Glomerular endothelial cell (primary cell): ENCODE measurements around the gene NFS1. TPM values are rescaled to one million over a fixed set of nuclear protein-coding genes. Genes with fewer than 3 reads are reported as not detected.
"Not testable (repeated sequence)": the region's sequence is repeated elsewhere in the genome, so short reads cannot be mapped to it uniquely, and the experiment has no call there.

ENCODE experiments used
- DNase-seq: peaks from one replicate; pipeline ENCODE4 v3.0.0-alpha.2; 2011; ENCODE audit warnings: low read depth, low spot score; ENCODE audit errors: extremely low read depth
- total RNA-seq: library from RNA; depleted of rRNA; stranded (reverse); fragments of >200 nt; gene quantifications from 2 replicates; pipeline ENCODE4 v1.2.3, GENCODE V29; 2015

Gene NFS1
- total RNA-seq, 1 donor from 2014 or later = 28.3 TPM

DNA sequence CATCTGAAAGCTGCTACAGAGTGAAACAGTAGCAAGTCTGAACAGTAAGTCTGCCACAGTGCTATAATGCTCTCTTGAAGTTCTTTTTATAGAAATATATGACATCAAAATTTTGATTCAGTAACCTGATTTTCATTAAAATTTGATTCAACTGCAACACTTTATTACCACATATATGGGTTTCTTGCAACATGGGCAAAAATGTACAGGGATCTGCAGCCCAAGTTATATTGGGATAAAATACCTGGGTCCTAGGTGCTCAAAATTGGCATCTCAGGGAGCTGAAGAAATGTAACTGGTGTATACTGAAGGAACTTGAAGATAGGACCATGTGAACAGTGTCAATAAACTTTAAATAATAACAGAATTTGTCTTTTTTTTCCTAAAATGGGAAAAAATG, 10.9 kb upstream of the NFS1 start:
- no peak for DNase-seq

DNA sequence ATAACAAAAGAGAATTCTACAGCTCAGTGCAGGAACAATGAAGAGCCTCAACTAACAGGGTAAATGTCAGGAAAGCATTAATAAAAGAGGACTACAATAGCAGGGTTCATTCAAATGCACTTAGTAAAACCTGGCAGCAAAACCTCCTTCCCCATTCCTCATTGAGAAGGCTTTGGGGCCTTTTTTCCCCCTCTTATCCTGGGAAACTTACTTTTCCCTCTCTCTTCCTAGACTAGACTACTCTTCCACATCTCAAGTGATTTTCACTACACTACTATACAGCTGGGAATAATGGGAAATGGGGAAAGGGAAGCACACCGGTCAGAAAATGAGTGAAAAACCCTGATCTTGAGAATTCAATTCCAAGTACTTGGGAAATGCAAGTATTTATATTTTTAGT, 10.1 kb upstream of the NFS1 start:
- DNase-seq = no peak

DNA sequence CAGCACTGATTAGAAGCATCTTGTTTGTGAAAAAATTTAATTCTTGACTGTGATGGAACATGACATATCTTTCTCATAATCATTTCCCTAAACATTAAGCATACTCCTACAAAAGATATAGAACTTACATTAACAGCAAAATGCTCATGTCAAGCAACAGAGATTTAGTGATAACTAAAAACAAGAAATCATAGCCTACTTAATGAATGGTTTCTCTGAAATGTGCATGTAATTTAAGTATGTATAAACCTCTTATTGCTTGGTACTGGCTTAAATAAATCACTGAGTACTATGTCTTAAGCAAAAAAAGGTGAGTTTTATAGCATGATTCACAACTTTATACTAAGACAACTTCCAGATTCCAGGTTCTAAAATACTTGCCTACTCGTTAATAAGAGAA, 9.3 kb upstream of the NFS1 start:
- DNase-seq = no peak

DNA sequence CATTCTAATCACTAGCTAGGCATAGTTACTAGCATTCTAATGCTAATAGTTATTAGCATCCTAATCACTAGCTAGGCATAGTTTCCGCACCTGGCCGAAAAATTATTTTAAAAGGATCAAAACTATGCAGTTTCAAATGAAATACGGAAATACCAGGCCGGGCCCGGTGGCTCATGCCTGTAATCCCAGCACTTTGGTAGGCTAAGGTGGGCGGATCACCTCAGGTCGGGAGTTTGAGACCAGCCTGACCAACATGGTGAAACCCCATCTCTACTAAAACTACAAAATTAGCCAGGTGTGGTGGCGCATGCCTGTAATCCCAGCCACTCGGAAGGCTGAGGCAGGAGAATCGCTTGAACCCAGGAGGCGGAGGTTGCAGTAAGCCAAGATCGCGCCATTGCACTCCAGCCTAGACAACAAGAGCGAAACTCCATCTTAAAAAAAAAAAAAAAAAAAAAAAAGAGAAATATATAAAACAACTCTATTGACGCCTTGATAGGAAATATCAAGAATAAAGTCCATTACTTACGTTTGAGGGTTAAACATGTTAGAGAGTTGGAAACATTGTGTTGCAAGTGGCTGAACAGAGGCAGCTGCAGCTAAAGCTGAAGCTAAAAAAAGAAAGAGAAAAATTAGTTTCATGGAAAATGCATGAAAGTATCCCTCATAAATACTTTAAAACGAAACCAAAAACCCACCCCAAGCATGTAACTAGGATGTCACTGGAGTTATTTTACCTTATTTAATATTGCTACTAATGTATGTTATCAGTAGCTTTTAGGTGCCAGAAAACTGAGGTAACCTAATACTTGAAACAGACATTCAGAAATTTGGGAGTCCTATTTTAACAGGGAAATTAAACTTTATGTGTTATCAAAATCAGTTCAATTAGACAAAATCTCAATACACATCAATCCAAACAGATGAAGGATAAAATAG, 7.7 kb upstream of the NFS1 start:
- not testable (repeated sequence) for DNase-seq

DNA sequence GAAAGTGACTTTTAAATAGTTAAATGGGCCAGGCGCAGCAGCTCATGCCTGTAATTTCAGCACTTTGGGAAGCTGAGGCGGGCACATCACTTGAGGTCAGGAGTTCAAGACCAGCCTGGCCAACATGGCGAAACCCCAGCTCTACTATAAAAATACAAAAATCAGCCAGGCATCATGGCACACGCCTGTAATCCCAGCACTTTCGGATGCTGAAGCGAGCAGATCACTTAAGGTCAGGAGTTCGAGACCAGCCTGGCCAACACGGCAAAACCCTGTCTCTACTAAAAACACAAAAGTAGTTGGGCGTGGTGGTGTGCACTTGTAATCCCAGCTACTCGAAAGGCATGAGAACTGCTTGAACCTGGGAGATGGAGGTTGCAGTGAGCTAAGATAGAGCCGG, 6.7 kb upstream of the NFS1 start:
- not testable (repeated sequence) for DNase-seq

DNA sequence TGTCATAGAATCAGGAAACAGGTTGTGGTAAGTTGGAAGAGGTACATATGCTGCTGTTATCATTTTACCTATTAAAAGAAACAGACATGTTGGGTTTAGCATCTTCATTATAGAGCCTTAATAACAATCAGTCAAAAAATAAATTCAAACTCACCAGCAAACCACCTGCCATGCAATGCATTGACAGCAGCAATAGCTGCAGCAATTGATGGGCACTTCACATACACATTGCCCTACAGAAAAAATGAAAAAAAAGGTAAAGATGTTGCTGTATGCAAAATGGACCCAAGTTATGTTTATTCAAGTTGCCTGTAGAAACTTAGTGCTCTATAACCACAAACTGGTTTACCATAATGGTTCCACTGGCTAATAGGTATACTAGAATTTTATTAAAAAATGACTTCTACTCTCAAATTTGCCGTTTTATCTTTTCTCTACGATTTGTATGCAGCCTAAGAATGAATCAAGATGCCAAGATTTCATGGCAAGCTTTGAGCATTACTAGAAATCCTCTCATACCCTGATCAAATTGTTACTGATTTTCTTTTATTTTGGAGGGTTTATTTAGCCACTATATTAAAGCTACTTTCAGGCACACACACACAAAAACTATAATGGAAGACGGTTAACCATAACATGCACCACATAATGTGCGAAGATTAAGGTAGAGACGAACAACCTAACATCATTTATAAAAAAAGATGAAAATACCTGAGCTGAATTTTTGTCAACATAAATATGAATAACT, 5.5 kb upstream of the NFS1 start:
- no peak for DNase-seq

DNA sequence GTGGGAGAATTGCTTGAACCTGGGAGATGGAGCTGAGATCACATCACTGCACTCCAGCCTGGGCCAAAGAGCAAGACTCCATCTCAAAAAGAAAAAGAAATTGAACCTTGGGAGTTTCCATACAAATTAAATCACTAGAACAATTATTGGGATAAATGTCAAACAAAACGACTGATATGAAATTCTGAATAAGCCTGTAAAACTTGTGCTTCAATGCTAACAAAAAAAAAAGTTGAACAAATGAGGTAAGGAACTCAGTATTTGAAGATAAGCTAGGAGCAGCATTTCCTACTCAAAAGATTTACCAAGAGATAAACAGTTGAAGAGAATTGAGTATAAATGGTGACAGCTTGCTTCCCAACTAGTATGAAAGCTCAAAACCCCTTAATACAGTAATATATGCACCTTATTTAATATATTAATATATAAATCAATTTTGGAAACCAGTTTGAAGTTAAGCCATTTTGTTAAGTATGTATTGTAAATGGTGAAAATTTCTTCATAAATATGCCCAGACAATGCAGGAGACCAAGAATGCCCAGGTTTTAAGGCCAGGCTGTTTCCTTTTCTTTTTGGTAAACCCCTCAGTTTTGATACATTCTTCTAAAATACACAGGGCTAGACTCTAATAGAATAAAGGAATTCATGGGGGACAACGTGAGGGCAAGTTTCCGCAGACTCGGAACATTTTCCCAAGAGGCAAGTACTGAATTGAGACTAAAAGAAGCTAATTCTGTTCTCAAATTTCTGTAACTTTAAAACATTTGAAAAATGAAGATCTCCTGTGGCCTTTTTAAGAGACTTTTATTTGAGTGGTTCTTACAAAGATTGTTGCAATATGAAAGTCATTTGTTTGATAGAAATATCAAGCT, 3.9 kb upstream of the NFS1 start:
- DNase-seq = no peak

DNA sequence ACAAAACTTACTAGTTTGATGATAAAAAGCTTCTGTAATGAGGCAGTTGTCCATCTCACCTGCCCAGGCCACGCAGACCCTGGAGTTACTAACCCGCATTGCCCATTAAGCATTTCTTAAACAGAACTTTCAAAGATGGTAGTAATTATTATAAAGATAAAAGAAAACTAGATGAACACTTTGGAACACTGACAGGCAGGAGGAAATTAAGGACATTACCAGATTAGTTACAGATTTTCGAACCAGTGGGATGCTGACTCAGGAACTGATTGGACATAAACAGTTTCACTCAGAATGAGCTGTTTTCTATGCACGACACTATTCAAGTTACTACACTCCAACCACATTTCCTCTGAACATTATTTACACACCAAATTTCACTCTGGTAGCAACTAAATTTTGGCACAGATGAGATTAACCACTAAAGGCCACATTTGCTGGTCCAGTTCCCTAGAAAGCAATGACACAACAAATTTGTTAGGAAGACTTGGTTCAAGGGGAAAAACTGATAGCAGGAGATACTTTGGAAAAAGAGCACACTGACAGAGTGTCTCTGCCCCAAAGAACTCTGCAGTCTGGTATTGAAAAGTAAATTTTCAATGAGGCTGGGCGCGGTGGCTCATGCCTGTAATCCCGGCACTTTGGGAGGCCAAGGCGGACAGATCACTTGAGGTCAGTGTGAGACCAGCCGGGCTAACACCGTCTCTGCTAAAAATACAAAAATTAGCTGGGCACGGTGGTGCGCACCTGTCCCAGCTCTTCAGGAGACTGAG, 3.1 kb upstream of the NFS1 start:
- DNase-seq = no peak

DNA sequence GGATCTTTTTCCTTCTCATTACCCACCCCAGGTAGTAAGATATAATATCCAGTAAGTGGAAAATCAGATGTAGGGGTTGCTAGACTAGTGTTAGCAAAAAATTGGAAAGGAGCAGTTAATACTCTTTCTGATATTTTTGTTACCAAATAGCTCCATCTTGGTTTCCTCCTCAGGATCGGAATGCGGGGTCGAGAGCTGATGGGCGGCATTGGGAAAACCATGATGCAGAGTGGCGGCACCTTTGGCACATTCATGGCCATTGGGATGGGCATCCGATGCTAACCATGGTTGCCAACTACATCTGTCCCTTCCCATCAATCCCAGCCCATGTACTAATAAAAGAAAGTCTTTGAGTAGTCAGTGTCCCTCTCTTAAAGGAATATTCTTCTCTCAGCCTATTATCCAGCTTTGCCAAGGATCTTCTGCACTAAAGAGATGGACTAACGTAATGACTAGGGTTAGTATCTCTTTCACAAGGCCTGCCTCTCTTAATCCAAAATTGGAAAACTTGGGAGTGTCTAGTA, 1.5 kb upstream of the NFS1 start:
- no peak for DNase-seq

DNA sequence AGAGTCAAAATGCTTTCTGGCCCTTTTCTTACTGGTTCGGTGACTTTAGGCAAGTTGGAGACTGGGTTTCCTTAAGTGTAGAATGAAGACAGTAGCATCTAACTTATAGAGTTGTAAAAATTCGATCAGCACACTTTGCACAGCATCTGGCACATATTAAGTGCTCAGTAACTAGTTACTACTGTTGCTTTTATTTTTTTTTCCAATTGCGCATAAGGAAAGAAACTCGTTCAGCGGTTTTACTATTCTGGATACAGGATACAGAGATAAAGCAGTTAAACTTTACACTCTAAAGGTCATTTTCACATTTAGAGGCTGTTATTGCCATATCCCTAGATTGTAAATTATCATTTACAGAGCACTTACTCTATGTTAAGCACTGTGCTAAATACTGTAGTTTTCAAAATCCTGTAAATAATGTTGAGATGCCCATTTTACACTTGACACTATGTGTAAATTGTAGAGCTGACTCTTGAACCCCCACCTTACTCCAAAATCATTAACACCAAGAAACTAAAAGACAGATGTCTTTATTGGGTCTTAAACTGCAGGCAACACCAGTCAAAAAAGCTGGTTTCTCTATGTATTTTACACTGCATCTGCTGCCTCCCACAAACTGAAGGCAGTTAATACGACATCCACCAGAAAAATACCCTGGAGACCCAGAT, 939 bp upstream of the NFS1 start:
- no peak for DNase-seq

DNA sequence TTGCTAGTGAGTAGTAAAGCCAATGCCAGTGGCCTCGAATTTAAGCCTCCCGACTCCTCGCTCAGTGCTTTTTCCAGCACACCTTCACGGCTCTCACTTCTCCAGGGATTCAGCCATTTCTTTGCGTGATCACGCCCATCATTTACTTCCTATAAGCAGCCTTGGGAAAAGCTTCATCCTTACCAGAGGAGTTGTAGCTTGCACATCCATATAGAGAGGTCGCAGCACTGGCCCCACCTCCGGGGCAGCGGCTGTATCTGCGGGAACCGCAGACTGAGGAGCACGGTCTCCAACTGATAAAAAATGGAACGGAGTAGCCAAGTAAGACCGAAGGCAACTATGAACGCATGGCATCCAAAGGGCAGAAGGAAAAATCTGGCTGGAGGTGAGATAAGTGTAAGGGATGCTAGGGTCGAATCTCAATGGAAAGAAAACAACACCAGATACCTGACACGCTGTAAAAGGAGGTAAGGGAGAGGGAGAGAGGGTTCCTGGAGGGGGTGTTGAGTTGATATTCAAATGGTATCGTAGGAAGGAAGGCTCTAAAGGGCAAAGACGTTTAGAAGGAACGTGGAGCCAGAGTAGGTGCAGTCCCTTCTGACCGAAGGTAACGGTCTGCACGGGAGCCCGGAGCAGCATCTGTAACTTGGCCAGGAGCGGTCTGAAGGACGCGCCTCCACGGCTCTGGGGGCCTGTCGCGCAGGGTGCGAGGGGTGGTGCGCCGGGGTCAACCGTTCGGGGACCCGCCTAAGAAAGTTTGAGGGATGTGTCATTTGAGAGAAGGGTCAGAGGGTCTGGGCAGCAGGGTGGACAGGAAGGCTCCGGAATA, 640 bp downstream of the NFS1 start:
- no peak for DNase-seq

DNA sequence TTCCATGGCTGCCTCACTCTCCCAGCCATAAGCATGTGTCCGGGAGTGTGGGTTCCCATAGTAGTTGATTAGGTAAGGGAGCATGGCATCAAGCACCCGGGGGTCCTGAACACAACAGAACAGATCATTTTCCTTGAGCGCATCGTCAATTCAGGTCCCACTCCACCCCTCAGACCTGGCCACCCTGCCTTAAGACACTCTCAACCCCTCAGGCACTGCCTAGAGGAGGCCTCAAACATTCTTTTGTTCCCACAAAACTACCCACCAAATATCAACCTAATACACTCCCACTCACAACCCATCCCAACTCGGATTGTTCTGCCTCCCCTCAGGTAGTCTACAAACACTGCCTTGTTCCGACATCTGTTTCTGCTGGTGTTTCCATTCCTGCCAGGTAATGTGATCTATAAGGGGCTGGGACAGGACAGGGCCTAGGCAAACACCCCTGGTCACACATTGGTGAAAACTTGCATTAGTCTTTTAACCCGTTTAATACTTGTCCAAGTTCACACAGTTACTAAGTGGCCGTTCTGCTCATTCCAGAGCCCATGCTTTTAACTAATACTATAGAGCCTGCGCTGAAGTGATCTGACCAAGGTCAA, 1.4 kb downstream of the NFS1 start:
- no peak for DNase-seq

DNA sequence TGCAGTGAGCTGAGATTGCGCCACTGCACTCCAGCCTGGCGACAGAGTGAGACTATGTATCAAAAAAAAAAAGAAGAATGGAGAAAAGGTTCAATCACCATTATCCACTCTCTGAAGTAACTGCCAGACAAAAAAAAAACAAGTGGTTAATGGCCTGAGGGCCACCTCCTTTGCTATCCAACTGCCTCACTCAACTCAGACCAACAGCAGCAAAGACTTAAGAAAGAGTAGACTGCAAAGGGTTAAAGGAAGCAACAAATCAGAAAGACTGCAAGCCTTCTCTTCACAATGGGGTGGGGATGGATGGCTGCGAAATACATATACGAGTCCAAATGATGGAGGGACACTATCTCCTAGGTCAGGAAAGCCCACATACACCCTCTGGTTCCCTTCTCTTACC, 3.2 kb downstream of the NFS1 start:
- DNase-seq = no peak

DNA sequence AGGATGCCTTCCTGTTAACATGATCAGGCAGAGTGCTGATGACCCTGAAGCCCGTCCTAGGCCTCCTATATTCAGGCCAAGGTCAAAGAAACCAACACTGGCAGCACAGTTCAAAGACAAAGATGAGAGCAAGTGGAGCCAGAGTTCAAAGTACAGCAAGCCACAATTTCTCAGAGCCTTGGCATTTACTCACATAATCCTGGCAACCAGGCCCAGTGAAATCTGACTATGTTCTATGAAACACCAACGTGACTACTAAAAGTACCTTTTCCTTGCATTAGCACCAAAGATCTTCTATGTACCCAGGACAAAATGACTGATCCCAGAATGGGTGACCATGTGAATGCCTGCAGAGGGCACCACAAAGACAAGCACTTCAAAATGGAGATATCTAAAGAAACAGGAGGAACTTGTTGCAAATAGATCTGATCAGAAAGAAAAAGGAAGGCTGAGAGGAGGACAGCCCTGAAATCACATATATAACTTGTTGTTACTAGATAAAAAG, 3.9 kb downstream of the NFS1 start:
- no peak for DNase-seq

DNA sequence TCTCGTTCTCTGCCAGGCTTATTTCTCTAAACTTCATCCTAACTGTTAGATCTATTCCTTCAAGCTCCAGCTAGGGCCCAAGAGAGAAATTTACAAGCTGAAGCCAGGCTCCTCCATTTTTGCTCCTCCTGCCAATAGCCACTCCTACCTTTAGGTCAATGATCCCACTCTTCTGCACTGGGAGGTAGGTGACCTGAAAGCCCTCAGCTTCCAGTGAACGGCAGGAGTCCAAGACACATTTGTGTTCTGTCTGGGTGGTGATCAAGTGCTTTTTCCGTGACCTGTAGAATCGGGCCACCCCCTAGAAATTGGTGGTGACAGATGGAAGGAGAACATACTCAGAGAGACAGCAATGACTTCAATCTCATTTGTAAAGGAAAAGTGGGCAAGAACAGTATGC, 8.9 kb downstream of the NFS1 start:
- DNase-seq = no peak

DNA sequence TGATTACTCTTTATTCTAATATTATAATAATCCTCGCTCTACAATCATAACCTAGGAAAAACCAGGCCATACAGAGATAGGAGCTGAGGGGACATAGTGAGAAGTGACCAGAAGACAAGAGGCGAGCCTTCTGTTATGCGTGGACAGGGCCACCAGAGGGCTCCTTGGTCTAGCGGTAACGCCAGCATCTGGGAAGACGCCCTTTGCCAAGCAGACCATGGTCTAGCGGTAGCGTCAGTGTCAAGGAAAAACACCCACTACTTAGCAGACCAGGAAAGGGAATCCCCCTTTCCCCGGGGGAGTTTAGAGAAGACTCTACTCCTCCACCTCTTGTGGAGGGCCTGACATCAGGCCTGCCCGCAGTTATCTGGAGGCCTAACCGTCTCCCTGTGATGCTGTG, 12.3 kb downstream of the NFS1 start:
- DNase-seq = not testable (repeated sequence)

DNA sequence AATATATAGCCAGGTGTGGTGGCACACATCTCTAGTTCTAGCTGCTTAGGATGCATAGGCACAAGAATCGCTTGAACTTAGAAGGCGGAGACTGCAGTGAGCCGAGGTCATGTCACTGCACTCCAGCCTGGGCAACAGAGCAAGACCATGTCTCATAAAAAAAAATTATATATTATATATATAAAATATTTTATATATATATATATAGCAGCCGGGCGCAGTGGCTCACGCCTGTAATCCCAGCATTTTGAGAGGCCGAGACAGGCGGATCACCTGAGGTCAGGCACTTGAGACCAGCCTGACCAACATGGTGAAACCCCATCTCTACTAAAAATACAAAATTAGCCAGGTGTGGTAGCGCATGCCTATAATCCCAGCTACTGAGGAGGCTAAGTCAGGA, 13.8 kb downstream of the NFS1 start:
- DNase-seq = not testable (repeated sequence)

DNA sequence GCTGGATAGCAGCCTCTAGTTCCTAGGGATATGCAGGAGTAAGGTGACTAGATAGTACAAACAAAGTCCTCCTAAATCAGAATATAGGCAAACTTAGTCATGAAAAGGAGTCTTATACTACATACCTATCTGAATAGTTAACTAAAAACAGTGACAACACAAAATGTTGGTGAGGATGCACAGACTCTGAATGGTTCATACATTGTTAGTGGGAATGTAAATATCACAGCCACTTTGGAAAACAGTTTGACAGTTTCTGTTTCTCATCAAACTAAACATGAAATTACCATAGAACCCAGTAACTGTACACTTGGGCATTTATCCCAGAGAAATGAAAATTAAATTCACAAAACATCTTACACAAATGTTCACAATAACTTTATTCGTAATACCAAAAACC, 17.2 kb downstream of the NFS1 start:
- no peak for DNase-seq
